PC-3 (cell line): Measurements from ENCODE around the gene BRIP1. TPM values are rescaled to one million over a fixed set of nuclear protein-coding genes. Genes with fewer than 3 reads are reported as not detected.
"Not testable (repeated sequence)": the region's sequence is repeated elsewhere in the genome, so short reads cannot be mapped to it uniquely, and the experiment has no call there.

Experiments used
- ATAC-seq: fragments of 200-7000 bp; cut with Tn5 transposase; 2 replicates; pipeline ENCODE4 v1.9.1; 2020; ENCODE audit warnings: mild to moderate bottlenecking, moderate library complexity
- BruUV-seq: library from RNA; stranded (reverse); fragments of 400-500 nt; replicated peaks from 2 replicates; lab custom pipeline; 2021; lab: Mats Ljungman, UMichigan
- CTCF ChIA-PET: fragments of 300-600 bp; sonication (Branson Sonifier 250); formaldehyde crosslinking; loops from one replicate; lab custom pipeline; 2022; ENCODE audit warnings: antibody characterized with exemption; lab: Charles Lee
- POLR2A ChIA-PET: fragments of 300-600 bp; sonication (Branson Sonifier 250); formaldehyde crosslinking; loops from one replicate; lab custom pipeline; 2022; ENCODE audit warnings: antibody characterized with exemption; ENCODE audit not compliant: unreplicated experiment; lab: Charles Lee
- DNase-seq: peaks from one replicate; pipeline ENCODE4 v3.0.0-alpha.2; 2015
- H2AFZ ChIP-seq: fragments of 300-600 bp; sonication (generic); 2 replicates; pipeline ENCODE4 v1.6.0; 2016; ENCODE audit warnings: antibody characterized with exemption, low read length
- H3F3A ChIP-seq: fragments of 300-600 bp; sonication (generic); one replicate; pipeline ENCODE4 v1.6.0; 2017; ENCODE audit warnings: antibody characterized with exemption, low read length, control low read depth, mild to moderate bottlenecking; ENCODE audit not compliant: unreplicated experiment
- H3K27ac ChIP-seq: fragments of 300-600 bp; sonication (generic); 2 replicates; pipeline ENCODE4 v1.5.1; 2016; ENCODE audit warnings: mild to moderate bottlenecking, low read length
- H3K27me3 ChIP-seq: fragments of 300-600 bp; sonication (generic); 2 replicates; pipeline ENCODE4 v1.6.1; 2016; ENCODE audit warnings: low read length, mixed read lengths
- H3K36me3 ChIP-seq: fragments of 300-600 bp; sonication (generic); 2 replicates; pipeline ENCODE4 v1.6.1; 2016; ENCODE audit warnings: low read depth, mixed run types, low read length, mixed read lengths
- H3K4me1 ChIP-seq: fragments of 300-600 bp; sonication (generic); 2 replicates; pipeline ENCODE4 v1.5.1; 2016; ENCODE audit warnings: low read length; ENCODE audit not compliant: insufficient read depth
- H3K4me2 ChIP-seq: fragments of 300-600 bp; sonication (generic); 2 replicates; pipeline ENCODE4 v1.6.0; 2016; ENCODE audit warnings: low read length
- H3K4me3 ChIP-seq: fragments of 300-600 bp; sonication (generic); 2 replicates; pipeline ENCODE4 v1.5.1; 2016; ENCODE audit warnings: mild to moderate bottlenecking, low read length, mixed read lengths
- H3K79me2 ChIP-seq: fragments of 300-600 bp; sonication (generic); 2 replicates; pipeline ENCODE4 v1.6.1; 2017; ENCODE audit warnings: low read length, mixed read lengths
- H3K9ac ChIP-seq: fragments of 300-600 bp; sonication (generic); 2 replicates; pipeline ENCODE4 v1.6.0; 2016; ENCODE audit warnings: mild to moderate bottlenecking, low read length
- H3K9me2 ChIP-seq: fragments of 300-600 bp; sonication (generic); replicated peaks from 2 replicates; pipeline ENCODE4 v1.6.1; 2016; ENCODE audit warnings: mixed run types, low read length, mixed read lengths
- H3K9me3 ChIP-seq: fragments of 300-600 bp; sonication (generic); 2 replicates; pipeline ENCODE4 v1.6.1; 2016; ENCODE audit warnings: low read length, mixed read lengths
- H4K20me1 ChIP-seq: fragments of 300-600 bp; sonication (generic); 2 replicates; pipeline ENCODE4 v1.6.1; 2016; ENCODE audit warnings: low read length, mixed read lengths
- CTCF ChIP-seq: fragments of 300-600 bp; sonication (generic); conservative IDR thresholded peaks from 2 replicates; pipeline ENCODE4 v1.5.1; 2017; ENCODE audit warnings: antibody characterized with exemption, low read depth, mild to moderate bottlenecking, low read length
- EZH2 ChIP-seq: fragments of 300-600 bp; sonication (generic); IDR thresholded peaks from one replicate; pipeline ENCODE4 v1.6.1; 2017; ENCODE audit warnings: antibody characterized with exemption, mild to moderate bottlenecking, low read length; ENCODE audit not compliant: unreplicated experiment
- EZH2phosphoT487 ChIP-seq: fragments of 300-600 bp; sonication (generic); IDR thresholded peaks from 2 replicates; pipeline ENCODE4 v1.6.1; 2018; ENCODE audit warnings: mild to moderate bottlenecking, antibody characterized with exemption, low read length, borderline replicate concordance
- intact Hi-C: fragments of 100-400 bp; cut with micrococcal nuclease; formaldehyde crosslinking; loops from 2 replicates; pipeline ENCODE4 v1.9.0; 2023
- total RNA-seq: library from RNA; depleted of rRNA; stranded (reverse); fragments of >200 nt; gene quantifications from 2 replicates; pipeline ENCODE4 v1.2.3, GENCODE V29; 2014

Gene BRIP1
- total RNA-seq, 1 experiment from 2014 or later, result 21.1 TPM

- Histone ChIP-seq H3K4me2 (no peak overlapping the region), H3F3A (no peaks in the 10 kb centered on the region), H3K27me3 (no peaks in the 10 kb centered on the region), H3K36me3 (peaks cover 9% of the 10 kb centered on the region; the same call in 1 of the 2 replicates), H3K9ac (no peak overlapping the region), H3K27ac (no peak overlapping the region), H3K9me3 (no peaks in the 10 kb centered on the region), H3K4me3 (no peak overlapping the region), H3K9me2 (no peaks in the 10 kb centered on the region), H2AFZ (no peak overlapping the region), H3K4me1 (no peaks in the 10 kb centered on the region), H3K79me2 (no peaks in the 10 kb centered on the region), H4K20me1 (no peaks in the 10 kb centered on the region)
- intact Hi-C loops, result no loop called here
- DNase-seq, result no peak
- ChIA-PET CTCF (no interaction called here), POLR2A (no interaction called here)
- no peak for ATAC-seq
- BruUV-seq, result no TSS peak
- no peak for TF ChIP-seq EZH2
- TF ChIP-seq CTCF, result no peak
- no peak for TF ChIP-seq EZH2phosphoT487
These were observed 140.1 kb downstream of the BRIP1 start for GRCh38 chr17:61723183-61723582.

- H3K27me3 ChIP-seq, result no peaks in the 10 kb centered on the region
- no peaks in the 10 kb centered on the region for H3K9me2 ChIP-seq
- H4K20me1 ChIP-seq, result no peaks in the 10 kb centered on the region
- no peaks in the 10 kb centered on the region for H3K4me1 ChIP-seq
- CTCF ChIA-PET, result no interaction called here
- no peak overlapping the region for H3K4me3 ChIP-seq
- no peak overlapping the region for H3K27ac ChIP-seq
- intact Hi-C loops, result no loop called here
- no peaks in the 10 kb centered on the region for H3F3A ChIP-seq
- DNase-seq (no peak), ATAC-seq (no peak)
- H2AFZ ChIP-seq, result no peak overlapping the region
- no peaks in the 10 kb centered on the region for H3K9me3 ChIP-seq
- H3K4me2 ChIP-seq, result no peak overlapping the region
- BruUV-seq, result no TSS peak
- TF ChIP-seq EZH2 (no peak), EZH2phosphoT487 (no peak), CTCF (no peak)
- no peaks in the 10 kb centered on the region for H3K79me2 ChIP-seq
- POLR2A ChIA-PET, result no interaction called here
- H3K36me3 ChIP-seq, result peaks cover 10% of the 10 kb centered on the region; the same call in 1 of the 2 replicates
- H3K9ac ChIP-seq, result no peak overlapping the region
These were observed 140.9 kb downstream of the BRIP1 start for GRCh38 chr17:61722398-61722797.

GRCh38 chr17:61720016-61720795 is 143.1 kb downstream of the BRIP1 start:
- Histone ChIP-seq H3K36me3 (peaks cover 16% of the 10 kb centered on the region), H3K9ac (no peak overlapping the region), H3K4me1 (no peaks in the 10 kb centered on the region), H4K20me1 (no peaks in the 10 kb centered on the region), H3K4me2 (no peak overlapping the region), H3F3A (no peaks in the 10 kb centered on the region), H3K79me2 (no peaks in the 10 kb centered on the region), H3K27me3 (no peaks in the 10 kb centered on the region), H3K4me3 (no peak overlapping the region), H3K27ac (no peak overlapping the region), H3K9me2 (no peaks in the 10 kb centered on the region), H2AFZ (no peak overlapping the region), H3K9me3 (peaks cover 4% of the 10 kb centered on the region; the same call in 1 of the 2 replicates)
- intact Hi-C loops, result no loop called here
- POLR2A ChIA-PET, result no interaction called here
- TF ChIP-seq EZH2phosphoT487 (no peak), EZH2 (no peak), CTCF (no peak)
- no TSS peak for BruUV-seq
- ATAC-seq (peak; percentile 35; the same call in 1 of the 2 replicates), DNase-seq (no peak)
- CTCF ChIA-PET, result interaction anchor here (0.6 kb wide), 1 partner anchor 308 kb away, joined by 7 read pairs; no protein-coding TSS in a partner anchor

- H3K79me2 ChIP-seq, H3K9me3 ChIP-seq, ATAC-seq, H3K4me3 ChIP-seq, H4K20me1 ChIP-seq, H3K9ac ChIP-seq, BruUV-seq, H3F3A ChIP-seq, H3K27ac ChIP-seq, H3K27me3 ChIP-seq, H2AFZ ChIP-seq, H3K4me2 ChIP-seq, DNase-seq, H3K9me2 ChIP-seq, POLR2A ChIA-PET, H3K4me1 ChIP-seq, intact Hi-C loops, CTCF ChIA-PET: not testable (repeated sequence)
- H3K36me3 ChIP-seq, result peaks cover 16% of the 10 kb centered on the region
These were observed 144.1 kb downstream of the BRIP1 start for GRCh38 chr17:61719220-61719619.
